Activated B cell treated with CpG ODN at 0.5 μM for 24 hours (primary cell): ENCODE data around the gene LRP2BP. TPM values are rescaled to one million over a fixed set of nuclear protein-coding genes. Genes with fewer than 3 reads are reported as not detected.
A peak's percentile ranks its signal among the peaks of the same experiment; 100 is the strongest.

ENCODE experiments used
- ATAC-seq: fragments of 200-7000 bp; cut with Tn5 transposase; one replicate; pipeline ENCODE4 v1.10.0; 2021; ENCODE audit warnings: low read depth, mild to moderate bottlenecking, moderate library complexity
- CTCF ChIA-PET: fragments of 350-600 bp; sonication (Branson Sonifier 250); formaldehyde crosslinking; loops from one replicate; lab custom pipeline; 2021; ENCODE audit warnings: antibody characterized with exemption; lab: Charles Lee
- POLR2A ChIA-PET: fragments of 350-600 bp; sonication (Branson Sonifier 250); formaldehyde crosslinking; loops from one replicate; lab custom pipeline; 2021; ENCODE audit warnings: antibody characterized with exemption; lab: Charles Lee
- DNase-seq: peaks from one replicate; pipeline ENCODE4 v3.0.0; 2022
- H3K27ac Mint-ChIP-seq: one replicate; pipeline ENCODE4 v1.8.0; 2020; ENCODE audit warnings: mixed read lengths
- H3K27me3 Mint-ChIP-seq: one replicate; pipeline ENCODE4 v1.8.0; 2021; ENCODE audit warnings: mixed read lengths
- H3K36me3 Mint-ChIP-seq: one replicate; pipeline ENCODE4 v1.8.0; 2021; ENCODE audit warnings: low read depth, mixed read lengths
- H3K4me1 Mint-ChIP-seq: one replicate; pipeline ENCODE4 v1.8.0; 2021; ENCODE audit warnings: mixed read lengths
- H3K4me3 Mint-ChIP-seq: one replicate; pipeline ENCODE4 v1.8.0; 2020; ENCODE audit warnings: mild to moderate bottlenecking, mixed read lengths
- H3K9me3 Mint-ChIP-seq: one replicate; pipeline ENCODE4 v1.8.0; 2020; ENCODE audit warnings: mixed read lengths
- intact Hi-C: fragments of 100-400 bp; cut with micrococcal nuclease; formaldehyde crosslinking; loops from one replicate; pipeline ENCODE4 v1.15.1; 2024
- total RNA-seq: library from RNA; stranded (reverse); gene quantifications from 2 replicates; pipeline ENCODE4 v1.2.3, GENCODE V29; 2022
- TF ChIP-seq, protein P1 (sequence below): fragments of 200-600 bp; IDR thresholded peaks from one replicate; pipeline ENCODE4 v1.8.0; 2022; ENCODE audit warnings: antibody characterized with exemption, mild to moderate bottlenecking

The LRP2BP gene
- 0.54 and 0.75 TPM in 2 replicates for total RNA-seq

GRCh38 chr4:185395238-185395955 lies at the start of gene LRP2BP:
LRP2BP (minus strand) TSS chr4:185395924; CDS start chr4:185378186, 17,738 bp downstream.
- no peak for ATAC-seq
- no peak for DNase-seq
- intact Hi-C loops = loop anchor here (1.0 to 10.0 kb wide), 3 partner anchors 186 to 663 kb away; partner anchors contain the start of genes CENPU and SNX25
- H3K4me3 Mint-ChIP-seq = peak within 1 kb of the TSS; percentile 94
- no peaks in the 10 kb centered on the region for H3K9me3 Mint-ChIP-seq
- ChIA-PET CTCF (interaction anchor here (1.0 to 1.1 kb wide), 2 partner anchors 9 to 203 kb away, joined by 3 to 4 read pairs; no protein-coding TSS in a partner anchor), POLR2A (interaction anchor here (0.6 to 4.7 kb wide), 16 partner anchors 8 to 252 kb away, joined by 3 to 46 read pairs (median 8); partner anchors contain the start of genes SLC25A4, SNX25 and UFSP2)
- peak within 1 kb of the TSS; percentile 94 for H3K27ac Mint-ChIP-seq
- TF ChIP-seq, protein P1, sequence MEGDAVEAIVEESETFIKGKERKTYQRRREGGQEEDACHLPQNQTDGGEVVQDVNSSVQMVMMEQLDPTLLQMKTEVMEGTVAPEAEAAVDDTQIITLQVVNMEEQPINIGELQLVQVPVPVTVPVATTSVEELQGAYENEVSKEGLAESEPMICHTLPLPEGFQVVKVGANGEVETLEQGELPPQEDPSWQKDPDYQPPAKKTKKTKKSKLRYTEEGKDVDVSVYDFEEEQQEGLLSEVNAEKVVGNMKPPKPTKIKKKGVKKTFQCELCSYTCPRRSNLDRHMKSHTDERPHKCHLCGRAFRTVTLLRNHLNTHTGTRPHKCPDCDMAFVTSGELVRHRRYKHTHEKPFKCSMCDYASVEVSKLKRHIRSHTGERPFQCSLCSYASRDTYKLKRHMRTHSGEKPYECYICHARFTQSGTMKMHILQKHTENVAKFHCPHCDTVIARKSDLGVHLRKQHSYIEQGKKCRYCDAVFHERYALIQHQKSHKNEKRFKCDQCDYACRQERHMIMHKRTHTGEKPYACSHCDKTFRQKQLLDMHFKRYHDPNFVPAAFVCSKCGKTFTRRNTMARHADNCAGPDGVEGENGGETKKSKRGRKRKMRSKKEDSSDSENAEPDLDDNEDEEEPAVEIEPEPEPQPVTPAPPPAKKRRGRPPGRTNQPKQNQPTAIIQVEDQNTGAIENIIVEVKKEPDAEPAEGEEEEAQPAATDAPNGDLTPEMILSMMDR = no peak
- peaks cover 63% of the 10 kb centered on the region for H3K4me1 Mint-ChIP-seq
- peaks cover 20% of the 10 kb centered on the region for H3K36me3 Mint-ChIP-seq
- H3K27me3 Mint-ChIP-seq = no peaks in the 10 kb centered on the region

DNA sequence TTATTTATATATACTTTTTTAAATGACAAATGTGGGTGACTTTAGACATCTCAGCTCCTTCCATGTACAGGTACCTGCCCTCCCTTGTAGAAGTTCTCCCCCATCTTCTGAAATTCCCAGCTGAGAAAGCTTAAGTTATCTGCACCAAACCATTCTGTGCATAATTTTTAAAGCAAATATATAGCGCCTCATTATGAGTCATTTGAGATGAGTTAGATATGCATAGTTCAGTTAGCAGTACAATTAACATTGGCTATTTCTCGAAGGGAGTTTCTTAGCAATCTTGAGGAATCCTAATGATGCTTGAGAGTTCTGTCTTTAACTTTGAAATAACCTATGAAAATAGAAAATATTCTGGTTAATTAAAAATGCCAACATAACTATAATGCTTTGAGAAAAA lies 49.5 kb upstream of the LRP2BP start:
- no peak for ATAC-seq
- TF ChIP-seq, protein P1 = no peak
- ChIA-PET POLR2A (no interaction called here), CTCF (no interaction called here)
- H3K27me3 Mint-ChIP-seq = peaks cover 9% of the 10 kb centered on the region
- no peaks in the 10 kb centered on the region for H3K4me1 Mint-ChIP-seq
- H3K9me3 Mint-ChIP-seq = no peaks in the 10 kb centered on the region
- H3K36me3 Mint-ChIP-seq = no peaks in the 10 kb centered on the region
- DNase-seq = no peak
- no peak overlapping the region for H3K4me3 Mint-ChIP-seq
- H3K27ac Mint-ChIP-seq = no peak overlapping the region
- intact Hi-C loops = no loop called here

GRCh38 chr4:185441479-185441878 lies 45.8 kb upstream of the LRP2BP start:
- H3K27me3 Mint-ChIP-seq = peaks cover 5% of the 10 kb centered on the region
- no peaks in the 10 kb centered on the region for H3K4me1 Mint-ChIP-seq
- intact Hi-C loops = no loop called here
- DNase-seq = no peak
- TF ChIP-seq, protein P1 = no peak
- no peak overlapping the region for H3K4me3 Mint-ChIP-seq
- ChIA-PET POLR2A (interaction anchor here (0.5 kb wide), 1 partner anchor 235 kb away, joined by 5 read pairs; no protein-coding TSS in a partner anchor), CTCF (no interaction called here)
- H3K36me3 Mint-ChIP-seq = no peaks in the 10 kb centered on the region
- no peak overlapping the region for H3K27ac Mint-ChIP-seq
- no peak for ATAC-seq
- no peaks in the 10 kb centered on the region for H3K9me3 Mint-ChIP-seq

- H3K4me1 Mint-ChIP-seq = no peaks in the 10 kb centered on the region
- ChIA-PET CTCF (no interaction called here), POLR2A (no interaction called here)
- no peak overlapping the region for H3K27ac Mint-ChIP-seq
- ATAC-seq (no peak), DNase-seq (no peak)
- no peaks in the 10 kb centered on the region for H3K36me3 Mint-ChIP-seq
- no peak overlapping the region for H3K4me3 Mint-ChIP-seq
- H3K9me3 Mint-ChIP-seq = no peaks in the 10 kb centered on the region
- TF ChIP-seq, protein P1 = no peak
- intact Hi-C loops = loop anchor here (1.0 kb wide), 1 partner anchor 25 kb away; no protein-coding TSS in a partner anchor
- H3K27me3 Mint-ChIP-seq = peaks cover 1% of the 10 kb centered on the region
Measured at GRCh38 chr4:185437809-185438208, 42.1 kb upstream of the LRP2BP start.

DNA sequence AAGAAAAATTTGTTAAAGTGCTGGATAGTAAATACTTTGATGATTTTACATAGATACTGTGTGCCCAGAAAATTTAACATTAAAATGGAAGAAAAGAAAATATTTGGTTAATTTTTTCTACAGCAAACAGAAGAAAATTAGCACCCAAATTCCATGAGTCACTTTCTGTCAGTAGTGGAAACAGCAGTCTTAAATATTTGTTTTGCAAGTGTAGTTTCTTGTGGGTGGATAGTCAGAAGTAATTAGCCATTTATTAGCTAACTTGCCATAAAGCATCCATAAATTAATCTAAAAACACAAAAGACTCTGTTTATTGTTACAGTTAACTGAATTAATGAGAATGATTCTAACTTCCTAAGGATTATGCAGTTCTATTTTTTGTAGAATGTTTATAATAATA lies 39.7 kb upstream of the LRP2BP start:
- no peaks in the 10 kb centered on the region for H3K4me1 Mint-ChIP-seq
- peaks cover 1% of the 10 kb centered on the region for H3K27me3 Mint-ChIP-seq
- no peaks in the 10 kb centered on the region for H3K9me3 Mint-ChIP-seq
- H3K4me3 Mint-ChIP-seq = no peak overlapping the region
- intact Hi-C loops = no loop called here
- no peak for ATAC-seq
- no peak overlapping the region for H3K27ac Mint-ChIP-seq
- TF ChIP-seq, protein P1 = no peak
- DNase-seq = no peak
- CTCF ChIA-PET = no interaction called here
- H3K36me3 Mint-ChIP-seq = no peaks in the 10 kb centered on the region
- POLR2A ChIA-PET = no interaction called here
